Right hindlimb (tissue), 1 donor: Measurements from ENCODE around the gene KCNK15.

ENCODE experiments used
- DNase-seq: peaks from one replicate; pipeline ENCODE4 v3.0.0-alpha.2; 2018

KCNK15 gene

DNA sequence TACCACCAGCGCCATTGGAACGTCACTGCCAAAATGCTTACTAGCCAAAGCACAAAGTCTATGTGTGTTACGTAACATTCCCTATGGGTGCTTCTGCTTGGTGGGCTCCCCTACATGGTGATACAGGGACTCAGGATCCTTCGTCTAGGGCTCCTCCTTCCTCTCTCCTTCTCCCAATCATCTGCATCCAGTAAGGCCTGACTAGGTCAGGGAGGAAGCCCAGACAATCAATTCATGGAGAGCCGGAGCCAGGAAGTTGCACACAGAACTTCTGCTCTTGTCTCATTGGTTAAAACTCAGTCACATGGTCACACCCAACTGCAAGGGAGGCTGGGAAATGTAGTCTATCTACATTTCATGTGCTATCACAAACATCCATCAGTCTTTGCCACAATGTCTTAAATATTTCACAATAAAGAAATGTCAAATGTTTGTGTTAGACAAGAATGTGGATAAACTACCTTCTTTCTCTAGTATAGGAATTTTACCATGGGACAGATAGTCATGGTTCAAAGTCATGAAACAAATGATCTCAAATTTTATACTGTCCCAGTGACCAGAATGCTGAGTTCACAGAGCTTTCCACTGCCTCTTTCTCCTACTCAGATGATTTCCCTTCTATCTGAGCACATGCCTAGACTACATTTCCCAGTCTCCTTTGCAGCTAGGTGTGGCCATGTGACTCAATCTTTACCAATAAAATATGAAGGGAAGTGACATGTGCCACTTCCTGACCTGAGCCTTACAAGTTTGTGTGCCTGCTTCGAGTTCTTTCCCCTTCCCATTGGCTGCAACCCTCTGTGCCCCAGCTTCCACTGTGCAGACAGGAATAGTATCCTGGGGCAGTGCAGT lies 9.3 kb upstream of the KCNK15 start:
- peak; percentile 73 for DNase-seq

DNA sequence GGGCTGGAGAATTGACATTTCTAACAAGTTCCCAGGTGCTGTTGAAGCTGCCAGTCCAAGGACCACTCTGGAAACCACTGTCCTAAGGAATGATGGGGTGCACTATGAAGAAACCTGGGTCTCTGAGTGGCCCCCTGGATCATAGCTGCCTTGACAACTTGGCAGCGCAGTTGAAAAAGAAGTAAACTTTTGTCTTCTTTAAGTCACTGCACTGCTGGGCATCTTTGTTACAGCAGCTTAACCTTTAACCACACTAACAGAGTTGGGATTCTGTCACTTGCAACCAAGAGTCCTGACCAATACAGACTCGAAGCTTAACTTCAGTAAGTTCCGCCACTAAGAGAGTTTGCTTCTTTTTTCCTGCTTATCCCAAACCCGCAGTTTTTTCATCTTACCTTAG lies 8.5 kb upstream of the KCNK15 start:
- DNase-seq, result no peak

DNA sequence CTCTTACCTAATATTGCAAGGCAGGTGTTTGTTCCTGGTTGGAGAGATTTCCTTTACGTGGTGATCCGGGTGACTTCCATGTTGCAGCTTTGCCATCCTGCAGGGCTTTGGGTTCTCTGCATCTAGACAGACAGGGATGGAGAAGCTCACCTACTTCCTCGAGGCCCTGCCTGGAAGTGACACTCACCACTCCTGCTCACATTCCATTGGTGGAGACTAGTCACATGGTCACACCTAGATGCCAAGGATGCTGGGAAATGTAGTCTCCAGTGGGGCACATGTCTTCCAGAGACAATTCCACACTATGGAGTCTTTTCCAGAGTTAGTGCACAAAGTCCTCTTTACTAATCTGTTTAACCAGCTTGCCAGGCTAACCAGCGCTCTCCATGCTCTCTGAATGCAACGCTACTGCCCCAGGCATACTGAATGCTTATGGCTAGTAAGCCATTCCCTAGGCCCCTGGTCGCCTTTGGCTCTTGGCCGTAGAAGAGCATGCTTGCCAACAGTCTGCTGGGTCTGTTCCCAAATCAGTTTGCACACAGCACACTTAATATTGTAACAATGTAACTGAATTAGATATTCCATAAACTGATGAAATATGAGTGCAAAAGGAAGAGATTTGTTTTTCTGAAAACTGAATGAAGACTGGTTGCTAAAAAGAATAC lies 6.7 kb upstream of the KCNK15 start:
- DNase-seq, result peak; percentile 69

DNA sequence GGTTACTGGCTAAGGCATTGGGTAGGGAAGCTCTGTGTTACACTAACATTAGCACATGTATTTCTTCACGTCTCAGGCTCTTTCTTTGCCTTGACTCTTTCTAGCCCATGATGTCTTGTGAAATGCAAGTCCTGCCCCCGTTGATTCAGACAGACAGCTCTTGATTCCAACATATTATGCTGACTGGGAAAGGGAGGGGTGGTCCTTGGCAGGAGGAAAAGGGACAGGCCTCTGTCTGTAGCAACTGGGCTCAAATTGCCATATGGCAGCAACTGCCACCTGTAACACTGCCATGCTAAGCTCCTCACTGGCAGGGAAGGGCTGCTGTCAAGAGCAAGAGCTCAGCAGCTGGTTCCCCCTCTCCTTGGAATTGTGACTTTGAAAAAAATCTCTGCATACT lies 5.7 kb upstream of the KCNK15 start:
- DNase-seq, result peak; percentile 68

DNA sequence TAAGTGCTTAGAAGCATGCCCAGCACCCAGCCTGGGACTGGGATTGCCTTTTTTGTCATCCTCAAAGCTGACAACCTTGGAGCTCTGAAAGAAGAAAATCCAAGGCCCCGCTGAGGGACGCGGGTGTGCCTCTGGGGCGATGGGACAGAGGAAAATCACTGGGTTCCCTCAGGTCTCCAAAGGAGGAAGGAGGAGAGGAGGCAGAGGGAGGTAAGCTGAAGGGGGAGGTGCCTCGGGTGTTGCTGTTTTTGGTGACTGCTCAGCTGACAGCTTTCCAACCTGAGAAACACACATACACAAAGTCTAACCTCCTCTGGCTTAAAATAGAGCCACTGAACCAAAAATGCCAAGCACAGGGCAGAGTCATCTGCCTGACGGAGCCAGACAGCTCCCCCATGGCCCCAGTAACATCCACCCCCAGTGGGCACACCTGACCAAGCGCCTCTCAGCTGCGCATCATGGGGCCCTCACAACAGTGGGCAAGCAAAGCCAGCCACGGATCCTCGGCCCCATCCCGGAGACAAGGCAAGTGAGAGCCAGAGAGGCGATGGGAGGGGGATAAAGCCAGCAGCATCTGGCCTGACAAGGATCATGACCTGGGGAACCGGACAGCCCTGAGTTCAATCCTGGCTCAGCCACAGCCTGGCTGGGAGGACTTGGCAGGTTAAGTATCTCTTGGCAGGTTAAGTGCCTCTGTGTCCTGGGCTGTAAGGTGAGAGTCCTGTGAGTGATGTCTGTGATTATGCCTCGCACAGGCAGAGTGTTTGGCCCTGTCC lies 3.2 kb upstream of the KCNK15 start:
- no peak for DNase-seq

DNA sequence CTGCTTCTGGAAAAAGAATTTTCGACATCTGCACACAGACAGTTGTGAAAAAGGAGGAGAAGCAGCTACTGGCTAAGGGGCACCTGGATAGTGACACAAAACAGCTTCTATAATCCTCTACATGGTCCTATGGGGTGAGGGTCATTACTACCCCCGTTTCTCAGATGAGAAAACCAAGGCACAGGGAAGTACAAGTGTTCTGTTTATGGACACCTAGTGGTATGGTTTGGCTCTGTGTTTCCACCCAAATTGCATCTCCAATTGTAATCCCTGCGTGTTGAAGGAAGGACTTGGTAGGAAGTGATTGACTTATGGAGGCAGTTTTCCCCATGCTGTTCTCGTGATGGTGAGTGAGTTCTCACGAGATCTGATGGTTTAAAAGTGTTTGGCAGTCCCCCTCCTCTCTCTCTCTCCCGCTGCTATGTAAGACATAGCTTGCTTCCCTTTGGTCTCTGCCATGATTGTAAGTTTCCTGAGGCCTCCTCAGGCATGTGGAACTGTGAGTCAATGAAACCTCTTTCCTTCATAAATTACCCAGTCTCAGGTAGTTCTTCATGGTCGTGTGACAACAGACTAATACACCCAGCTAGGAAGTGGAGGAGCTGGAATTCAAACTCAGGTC lies 2.5 kb upstream of the KCNK15 start:
- no peak for DNase-seq

DNA sequence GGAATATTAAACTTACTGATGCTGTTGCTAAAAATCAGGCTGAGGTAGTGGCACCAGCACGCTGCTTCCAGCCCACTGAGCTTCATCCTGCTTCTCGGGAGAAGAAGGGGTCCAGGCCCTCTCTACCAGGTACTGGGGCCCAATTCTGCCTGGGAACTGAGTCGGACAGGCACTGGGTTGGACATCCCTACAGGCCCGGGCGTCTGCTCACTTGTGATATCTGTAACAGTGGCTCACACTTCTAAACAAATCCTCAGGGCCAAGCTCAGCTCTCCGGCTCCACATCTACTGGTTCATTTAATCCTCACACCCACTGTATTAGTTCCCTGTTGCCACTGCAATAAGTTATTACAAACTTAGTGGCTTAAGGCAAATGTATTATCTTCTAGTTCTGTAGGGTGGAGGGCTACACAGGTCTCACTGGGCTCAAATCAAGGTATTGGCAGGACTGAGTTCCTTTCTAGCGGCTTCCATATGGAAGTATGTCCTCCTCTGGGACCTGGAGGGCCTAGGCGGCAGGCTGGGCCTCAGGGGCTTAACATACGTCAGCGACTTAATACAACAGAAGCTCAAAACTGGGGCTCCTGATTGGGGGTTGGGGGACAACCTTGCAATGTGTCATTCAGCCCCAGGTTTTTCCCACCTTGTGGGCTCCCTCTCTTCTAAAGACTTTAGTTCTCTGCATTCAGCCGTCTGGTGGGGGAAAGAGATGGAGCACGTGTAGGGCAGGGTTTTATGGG lies 1.6 kb upstream of the KCNK15 start:
- DNase-seq, result no peak

DNA sequence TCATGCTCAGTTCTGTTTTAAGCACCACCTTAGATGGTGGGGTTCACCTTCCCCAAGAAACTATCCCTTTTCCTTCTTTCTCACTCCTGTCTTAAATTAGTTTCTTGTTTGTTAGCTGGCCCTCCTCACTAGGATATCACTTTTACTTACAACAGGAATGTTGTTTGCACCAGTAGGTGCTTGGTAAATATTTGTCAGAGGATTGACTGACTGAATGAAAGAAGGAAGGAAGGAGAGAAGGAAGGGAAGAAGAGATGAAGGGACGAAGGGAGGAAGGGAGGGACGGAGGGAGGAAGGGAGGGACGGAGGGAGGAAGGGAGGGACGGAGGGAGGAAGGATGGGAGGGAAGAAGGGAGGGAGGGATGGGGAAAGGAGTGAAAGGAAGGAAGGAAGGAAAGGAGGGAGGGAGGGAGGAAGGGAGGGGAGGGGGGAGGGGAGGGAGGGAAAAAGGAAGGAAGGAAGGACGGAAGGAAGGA lies 505 bp upstream of the KCNK15 start:
- no peak for DNase-seq

DNA sequence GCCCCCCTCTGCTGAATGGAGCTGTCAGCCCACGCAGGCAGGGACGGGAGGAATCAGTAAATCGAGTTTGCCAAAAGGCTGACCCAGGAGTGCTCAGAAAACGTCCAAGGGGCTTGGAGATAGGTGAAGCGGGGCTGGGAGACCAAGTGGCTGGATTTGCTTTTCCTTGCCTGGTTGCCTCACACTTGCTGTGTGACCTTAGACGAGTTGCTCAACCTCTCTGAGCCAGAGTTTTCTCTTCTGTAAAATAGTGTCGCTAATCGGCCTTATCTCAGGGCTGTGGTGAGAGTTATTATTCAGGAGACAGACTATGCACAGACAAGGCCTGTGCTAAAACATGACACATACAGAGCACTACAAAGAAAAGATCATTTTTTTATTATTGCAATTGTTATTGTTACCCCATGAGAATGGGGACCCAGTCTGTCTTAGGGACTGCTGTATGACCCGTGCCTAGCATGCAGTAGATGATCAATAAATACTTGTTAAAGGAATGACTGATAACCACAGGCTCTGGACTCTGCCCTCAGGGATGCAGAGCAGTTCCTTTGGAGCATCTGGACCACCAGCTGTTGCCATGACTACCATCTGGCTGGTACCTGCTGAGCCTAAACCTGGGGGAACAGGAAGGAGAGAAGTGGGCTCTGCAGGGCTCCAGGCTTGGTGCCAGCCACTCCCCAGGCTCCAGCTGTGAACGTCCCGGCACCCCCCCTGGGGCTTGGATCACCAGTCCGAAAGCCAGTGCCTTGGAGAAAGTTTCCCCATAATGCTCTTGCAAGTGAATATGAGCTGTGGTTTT lies 901 bp downstream of the KCNK15 start:
- no peak for DNase-seq

DNA sequence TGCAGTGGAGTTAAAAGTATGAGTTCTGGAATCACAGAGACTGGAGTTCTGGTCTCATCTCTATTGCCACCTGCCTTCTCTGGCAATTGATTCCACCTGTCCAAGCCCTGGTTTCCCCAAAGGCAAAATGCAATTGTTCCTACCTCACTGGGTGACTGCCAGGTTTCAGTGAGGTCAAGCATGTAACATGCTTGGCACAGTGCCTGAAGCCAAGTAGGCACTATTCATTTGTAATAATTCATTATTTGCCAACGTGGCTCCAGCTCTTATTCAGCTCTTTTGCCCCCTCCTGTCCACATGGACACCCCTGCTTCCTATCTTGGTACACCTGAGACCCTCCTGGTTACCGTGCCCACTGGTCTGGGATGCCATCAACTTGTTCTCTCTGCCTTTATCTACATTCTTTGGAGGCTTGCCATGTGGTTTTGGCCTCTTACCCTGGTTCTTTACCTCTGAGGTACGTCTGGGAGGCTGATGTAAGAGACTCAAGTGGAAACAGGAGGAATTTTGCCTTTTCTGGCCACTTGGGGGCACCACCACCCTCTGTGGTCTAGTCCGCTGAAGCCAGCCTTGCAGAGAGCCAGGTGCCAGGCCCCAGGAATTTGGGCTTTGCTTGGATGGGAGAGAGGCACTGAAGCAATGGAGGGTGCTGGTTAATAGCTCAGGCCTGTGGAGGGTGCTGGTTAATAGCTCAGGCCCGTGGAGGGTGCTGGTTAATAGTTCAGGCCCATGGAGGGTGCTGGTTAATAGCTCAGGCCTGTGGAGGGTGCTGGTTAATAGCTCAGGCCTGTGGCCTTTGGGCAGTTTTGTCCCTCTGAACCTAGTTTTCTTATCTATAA lies 1.7 kb downstream of the KCNK15 start:
- DNase-seq, result peak; percentile 76

DNA sequence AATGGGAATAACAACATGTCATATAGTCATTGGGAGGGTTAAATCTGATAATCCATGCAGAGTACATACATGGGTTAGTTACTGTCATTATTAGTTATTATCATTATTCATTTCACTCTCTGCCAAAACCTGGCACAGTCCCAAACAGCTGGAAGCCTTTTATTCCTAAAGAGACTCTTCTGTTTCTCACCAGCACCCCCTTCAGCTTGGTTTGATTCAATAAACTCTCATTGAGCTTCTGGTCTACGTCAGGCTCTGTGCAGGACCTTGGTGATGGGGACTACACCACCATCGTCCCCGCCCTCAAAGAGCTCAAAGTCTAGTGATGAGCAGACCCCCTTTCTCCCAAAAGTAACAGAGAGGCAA lies 2.3 kb downstream of the KCNK15 start:
- DNase-seq, result no peak

DNA sequence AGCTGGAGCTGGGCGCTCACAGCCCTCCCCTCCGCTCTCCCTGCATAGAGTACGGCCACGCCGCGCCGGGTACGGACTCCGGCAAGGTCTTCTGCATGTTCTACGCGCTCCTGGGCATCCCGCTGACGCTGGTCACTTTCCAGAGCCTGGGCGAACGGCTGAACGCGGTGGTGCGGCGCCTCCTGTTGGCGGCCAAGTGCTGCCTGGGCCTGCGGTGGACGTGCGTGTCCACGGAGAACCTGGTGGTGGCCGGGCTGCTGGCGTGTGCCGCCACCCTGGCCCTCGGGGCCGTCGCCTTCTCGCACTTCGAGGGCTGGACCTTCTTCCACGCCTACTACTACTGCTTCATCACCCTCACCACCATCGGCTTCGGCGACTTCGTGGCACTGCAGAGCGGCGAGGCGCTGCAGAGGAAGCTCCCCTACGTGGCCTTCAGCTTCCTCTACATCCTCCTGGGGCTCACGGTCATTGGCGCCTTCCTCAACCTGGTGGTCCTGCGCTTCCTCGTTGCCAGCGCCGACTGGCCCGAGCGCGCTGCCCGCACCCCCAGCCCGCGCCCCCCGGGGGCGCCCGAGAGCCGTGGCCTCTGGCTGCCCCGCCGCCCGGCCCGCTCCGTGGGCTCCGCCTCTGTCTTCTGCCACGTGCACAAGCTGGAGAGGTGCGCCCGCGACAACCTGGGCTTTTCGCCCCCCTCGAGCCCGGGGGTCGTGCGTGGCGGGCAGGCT lies 4.6 kb downstream of the KCNK15 start:
- DNase-seq, result no peak

DNA sequence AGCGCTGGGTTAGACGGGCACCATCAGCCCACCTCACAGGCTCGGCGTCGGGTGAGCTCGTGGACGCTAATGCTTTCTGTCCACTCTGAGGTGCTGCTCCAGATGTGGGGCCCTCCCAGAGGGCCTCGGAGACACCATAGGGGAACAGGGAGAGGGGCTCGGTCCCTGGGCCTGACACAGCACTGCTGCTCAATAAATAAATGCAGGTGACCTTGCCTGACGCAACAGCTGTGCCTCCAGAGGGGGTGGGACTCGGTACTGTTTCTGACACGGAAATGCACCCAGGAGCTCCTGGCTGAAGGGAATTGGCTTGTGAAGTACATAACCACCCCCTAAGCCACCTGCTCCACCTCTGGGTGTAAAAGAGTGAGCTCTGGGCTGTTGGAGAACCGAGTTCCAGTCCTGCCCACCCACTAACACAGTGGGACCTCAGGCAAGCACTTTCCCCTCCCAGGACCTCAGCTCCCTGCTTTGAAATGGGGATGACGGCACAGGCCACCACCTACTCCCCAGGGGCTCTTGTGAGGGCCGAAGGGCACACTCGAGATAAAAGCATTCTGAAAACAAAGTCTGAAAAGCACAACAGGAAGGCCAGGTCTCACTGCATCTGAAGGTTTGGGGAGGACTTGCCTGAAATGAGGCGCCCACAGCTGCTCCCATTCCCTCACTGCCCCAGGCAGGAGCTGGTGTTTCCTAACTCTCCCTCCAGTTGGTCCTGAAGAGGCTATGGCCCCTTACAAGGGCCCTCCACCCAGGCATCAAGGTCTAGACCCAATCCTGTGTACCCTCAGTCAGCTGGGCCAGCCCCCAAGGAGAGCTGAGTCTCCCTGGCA lies 6.7 kb downstream of the KCNK15 start:
- DNase-seq, result no peak

DNA sequence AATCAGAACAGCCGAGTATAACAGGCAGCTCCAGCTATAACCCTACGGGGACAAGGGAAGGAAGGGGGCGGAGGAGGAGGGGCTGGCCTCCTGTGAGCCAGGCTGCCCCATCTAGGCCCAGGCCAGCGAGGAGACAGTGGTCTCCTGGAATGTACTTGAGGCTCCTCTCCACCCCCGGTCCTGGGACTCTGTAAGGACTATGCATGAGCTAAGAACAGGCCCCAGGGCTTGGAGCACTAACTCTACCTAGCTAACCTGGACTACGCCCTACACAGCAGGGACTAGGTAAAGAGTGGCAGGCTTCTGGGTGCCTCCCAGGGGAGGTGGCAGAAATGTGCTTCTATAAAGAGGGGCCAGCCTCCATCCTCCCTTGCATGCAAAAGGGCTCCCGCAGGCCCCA lies 8.9 kb downstream of the KCNK15 start:
- no peak for DNase-seq

DNA sequence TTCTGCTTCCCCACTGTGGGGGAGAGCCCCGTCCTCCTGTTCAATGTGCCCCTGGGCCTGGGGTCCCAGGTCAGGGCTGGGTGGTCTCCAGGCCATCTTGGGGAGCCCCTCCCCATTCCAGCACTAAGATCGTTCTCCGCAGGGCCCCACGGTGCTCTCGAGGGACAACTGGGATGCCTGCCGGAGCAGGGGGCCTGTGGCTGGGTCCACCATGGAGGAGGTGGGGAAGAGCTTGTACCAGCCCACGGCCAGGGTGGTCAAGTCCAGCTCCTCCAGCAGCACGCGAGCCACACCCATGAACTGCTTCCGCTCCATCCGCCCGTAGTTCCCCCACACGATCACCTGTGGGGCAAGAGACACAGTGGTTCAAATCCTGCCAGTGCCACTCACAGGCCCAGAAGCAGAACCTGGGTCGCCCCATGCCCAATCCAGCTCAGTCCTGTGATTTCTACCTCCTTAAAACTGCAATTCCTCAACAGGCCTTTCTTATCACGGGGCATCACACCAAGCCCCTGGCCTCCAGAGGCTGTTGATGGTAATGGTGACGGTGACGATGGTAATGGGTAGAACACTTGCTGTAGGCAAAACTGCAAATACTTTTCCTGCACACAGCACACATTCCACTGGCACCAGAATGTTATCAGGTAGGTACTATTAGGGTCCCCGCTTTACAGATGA lies 10.5 kb downstream of the KCNK15 start:
- no peak for DNase-seq

DNA sequence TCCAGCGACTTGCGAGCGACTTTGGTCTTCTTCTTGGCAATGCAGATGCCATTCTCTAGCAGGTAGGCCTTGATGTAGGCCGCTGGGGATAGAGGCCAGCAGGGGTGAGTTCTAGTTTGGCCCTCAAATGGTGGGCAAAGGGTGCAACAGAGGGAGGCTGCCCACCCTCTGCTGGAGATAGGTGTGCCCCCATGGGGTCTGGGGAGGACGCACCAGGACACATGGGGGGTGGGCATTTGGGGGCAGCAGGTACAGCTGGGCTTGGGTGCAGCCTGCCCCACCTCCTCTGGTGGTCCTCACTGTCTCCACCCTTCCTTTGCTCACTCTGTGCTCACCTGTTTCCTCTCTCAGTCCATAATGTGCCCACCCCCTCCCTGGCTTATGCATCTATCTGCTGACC lies 11.3 kb downstream of the KCNK15 start:
- no peak for DNase-seq

DNA sequence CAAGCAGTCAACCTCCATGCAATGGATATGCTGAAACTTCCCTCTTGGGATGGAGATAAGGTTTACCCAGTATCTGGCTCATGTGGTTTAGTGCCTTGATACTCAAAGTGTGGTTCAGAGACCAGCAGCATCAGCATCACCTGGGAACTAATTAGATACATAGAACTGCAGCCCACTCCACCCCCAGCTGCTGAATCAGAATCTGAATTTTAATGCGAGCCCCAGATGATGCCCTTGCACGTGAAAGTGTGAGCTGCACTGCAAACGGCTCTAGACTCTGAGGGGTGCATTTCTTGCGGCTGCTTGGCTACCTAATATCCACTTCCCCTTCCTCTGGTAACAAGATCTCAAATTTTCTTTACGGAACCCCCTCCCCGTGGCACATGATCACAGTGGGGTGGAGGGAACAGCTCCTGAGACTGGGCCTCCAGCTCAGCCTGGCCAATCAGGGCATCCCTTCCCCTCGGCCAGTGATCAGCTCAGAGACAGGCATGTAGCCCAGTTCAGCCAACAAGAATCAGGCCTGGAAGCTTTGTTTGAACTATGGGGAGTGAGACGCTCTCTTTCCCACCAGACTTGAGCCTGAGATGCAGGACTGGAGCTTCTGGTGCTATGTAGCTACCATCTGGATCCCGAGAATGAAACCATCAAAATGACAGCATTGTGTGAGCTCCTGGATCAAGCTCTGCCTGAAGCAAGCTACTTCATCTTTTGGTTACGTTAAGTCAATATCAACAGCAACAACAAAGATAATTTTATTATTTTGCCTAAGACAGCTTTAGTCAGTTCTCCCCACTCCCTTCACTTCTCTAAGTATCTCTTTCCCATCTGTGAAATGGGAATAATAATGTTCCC lies 12.8 kb downstream of the KCNK15 start:
- no peak for DNase-seq
